HG03460 (cell line): ENCODE data around the gene PNPLA6.

Source experiments
- ATAC-seq: cut with Tn5 transposase; IDR thresholded peaks from one replicate; pipeline ENCODE4 v1.9.1; 2021; ENCODE audit not compliant: unreplicated experiment

Gene PNPLA6

GRCh38 chr19:7515110-7515644 lies 20.3 kb upstream of the PNPLA6 start:
- ATAC-seq = no peak

- ATAC-seq = no peak
Measured at GRCh38 chr19:7515645-7516151, 19.8 kb upstream of the PNPLA6 start, which contains the start of gene ZNF358. ZNF358 (plus strand) TSS chr19:7516103; CDS start chr19:7519243, 3,140 bp downstream.

- ATAC-seq = no peak
Measured at GRCh38 chr19:7516333-7516732, 19.2 kb upstream of the PNPLA6 start.

GRCh38 chr19:7516878-7517277 lies 18.6 kb upstream of the PNPLA6 start:
- ATAC-seq = no peak

- ATAC-seq = no peak
Measured at GRCh38 chr19:7519361-7520130, 16.0 kb upstream of the PNPLA6 start.

- ATAC-seq = no peak
Measured at GRCh38 chr19:7520131-7521051, 15.1 kb upstream of the PNPLA6 start.

GRCh38 chr19:7521551-7522071 lies 13.9 kb upstream of the PNPLA6 start:
- ATAC-seq = no peak

- ATAC-seq = peak; percentile 75
Measured at GRCh38 chr19:7522072-7522922, 13.2 kb upstream of the PNPLA6 start, which contains the start of gene MCOLN1. MCOLN1 (plus strand) TSS chr19:7522624; CDS start chr19:7522751, 127 bp downstream.

GRCh38 chr19:7522923-7523667 lies 12.4 kb upstream of the PNPLA6 start:
- ATAC-seq = no peak

GRCh38 chr19:7524523-7524922 lies 11.0 kb upstream of the PNPLA6 start:
- no peak for ATAC-seq

- no peak for ATAC-seq
Measured at GRCh38 chr19:7524992-7525739, 10.4 kb upstream of the PNPLA6 start.

GRCh38 chr19:7526059-7526929 lies 9.2 kb upstream of the PNPLA6 start:
- ATAC-seq = no peak

GRCh38 chr19:7527516-7528191 lies 7.9 kb upstream of the PNPLA6 start:
- ATAC-seq = no peak

- ATAC-seq = no peak
Measured at GRCh38 chr19:7528192-7528519, 7.4 kb upstream of the PNPLA6 start.

GRCh38 chr19:7528522-7529245 lies 6.8 kb upstream of the PNPLA6 start:
- no peak for ATAC-seq

- no peak for ATAC-seq
Measured at GRCh38 chr19:7529246-7529600, 6.3 kb upstream of the PNPLA6 start.
